Measurements from ENCODE around the gene ST3GAL3.

The ST3GAL3 gene

DNA sequence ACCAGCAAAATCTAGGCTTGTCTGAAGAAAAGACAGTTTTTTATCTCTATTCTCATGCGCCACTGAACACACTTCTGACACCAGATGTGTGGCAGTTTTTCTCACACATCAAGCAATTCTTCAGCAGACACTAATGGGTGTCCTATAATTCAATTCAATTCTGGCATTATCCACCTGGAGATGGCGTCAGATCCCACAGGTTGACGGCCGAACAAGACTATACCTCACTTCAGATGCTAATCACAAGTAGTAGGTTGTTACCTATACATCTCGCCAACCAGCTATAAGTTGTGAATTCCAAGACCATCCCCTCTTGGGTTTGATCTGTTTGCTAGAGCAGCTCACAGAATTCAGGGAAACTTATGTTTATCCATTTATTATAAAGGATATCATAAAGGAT is 136.3 kb downstream of the ST3GAL3 start:
- no peaks in the 10 kb centered on the region for H3K27me3 ChIP-seq (replicated peaks; ENCODE audit: control insufficient read depth, insufficient read depth, low read length)
- TF ChIP-seq, protein P1, sequence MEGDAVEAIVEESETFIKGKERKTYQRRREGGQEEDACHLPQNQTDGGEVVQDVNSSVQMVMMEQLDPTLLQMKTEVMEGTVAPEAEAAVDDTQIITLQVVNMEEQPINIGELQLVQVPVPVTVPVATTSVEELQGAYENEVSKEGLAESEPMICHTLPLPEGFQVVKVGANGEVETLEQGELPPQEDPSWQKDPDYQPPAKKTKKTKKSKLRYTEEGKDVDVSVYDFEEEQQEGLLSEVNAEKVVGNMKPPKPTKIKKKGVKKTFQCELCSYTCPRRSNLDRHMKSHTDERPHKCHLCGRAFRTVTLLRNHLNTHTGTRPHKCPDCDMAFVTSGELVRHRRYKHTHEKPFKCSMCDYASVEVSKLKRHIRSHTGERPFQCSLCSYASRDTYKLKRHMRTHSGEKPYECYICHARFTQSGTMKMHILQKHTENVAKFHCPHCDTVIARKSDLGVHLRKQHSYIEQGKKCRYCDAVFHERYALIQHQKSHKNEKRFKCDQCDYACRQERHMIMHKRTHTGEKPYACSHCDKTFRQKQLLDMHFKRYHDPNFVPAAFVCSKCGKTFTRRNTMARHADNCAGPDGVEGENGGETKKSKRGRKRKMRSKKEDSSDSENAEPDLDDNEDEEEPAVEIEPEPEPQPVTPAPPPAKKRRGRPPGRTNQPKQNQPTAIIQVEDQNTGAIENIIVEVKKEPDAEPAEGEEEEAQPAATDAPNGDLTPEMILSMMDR (IDR thresholded peaks at IDR 0.05; ENCODE audit: insufficient read depth, low read length, poor library complexity, severe bottlenecking) = no peak
- H3K36me3 ChIP-seq (ENCODE audit: control insufficient read depth, insufficient read depth, low read length) = no peaks in the 10 kb centered on the region; the same call in none of the 2 replicates
- no peak for DNase-seq (ENCODE audit: extremely low read depth, insufficient read length)
- no peak overlapping the region for H3K4me3 ChIP-seq (replicated peaks; ENCODE audit: low read depth, low read length)

DNA sequence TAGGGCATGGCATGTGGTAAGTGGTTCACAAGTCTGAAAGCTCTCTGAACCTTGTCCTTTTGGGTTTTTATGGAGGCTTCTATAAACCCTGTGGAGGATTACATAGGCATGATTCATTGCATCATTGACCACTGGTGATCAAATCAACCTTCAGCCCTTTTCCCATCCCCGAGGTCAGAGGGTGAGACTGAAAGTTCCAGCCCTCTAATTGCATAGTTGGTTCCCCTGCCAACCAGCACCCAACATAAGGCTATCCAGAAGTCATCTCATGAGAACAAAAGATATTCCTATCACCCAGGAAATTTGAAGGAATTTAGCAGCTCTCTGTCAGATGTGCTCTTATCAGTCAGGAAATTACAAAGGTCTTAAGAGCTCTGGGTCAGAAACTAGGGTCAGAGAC is 136.8 kb downstream of the ST3GAL3 start:
- Histone ChIP-seq H3K27me3 (replicated peaks; ENCODE audit: control insufficient read depth, insufficient read depth, low read length) (no peaks in the 10 kb centered on the region), H3K4me3 (replicated peaks; ENCODE audit: low read depth, low read length) (no peak overlapping the region), H3K36me3 (ENCODE audit: control insufficient read depth, insufficient read depth, low read length) (no peaks in the 10 kb centered on the region; the same call in none of the 2 replicates)
- no peak for DNase-seq (ENCODE audit: extremely low read depth, insufficient read length)
- TF ChIP-seq, protein P1 (IDR thresholded peaks at IDR 0.05; ENCODE audit: insufficient read depth, low read length, poor library complexity, severe bottlenecking) = no peak

DNA sequence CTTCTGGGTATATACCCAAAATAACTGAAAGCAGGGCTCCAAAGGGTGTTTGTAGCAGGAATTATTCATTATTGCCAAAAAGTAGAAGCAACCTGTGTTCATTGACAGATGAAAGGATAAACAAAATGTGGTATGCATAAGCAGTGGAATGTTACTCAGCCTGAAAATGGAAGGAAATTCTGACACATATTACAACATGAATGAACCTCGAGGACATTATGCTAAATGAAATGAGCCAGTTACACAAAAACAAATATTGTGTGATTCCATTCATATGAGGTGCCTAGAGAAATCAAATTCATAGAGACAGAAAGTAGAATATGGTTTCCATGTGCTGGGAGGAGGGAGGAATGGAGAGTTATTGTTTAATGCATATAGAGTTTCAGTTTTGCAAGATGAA is 140.0 kb downstream of the ST3GAL3 start:
- Histone ChIP-seq H3K36me3 (ENCODE audit: control insufficient read depth, insufficient read depth, low read length) (no peaks in the 10 kb centered on the region), H3K27me3 (replicated peaks; ENCODE audit: control insufficient read depth, insufficient read depth, low read length) (no peaks in the 10 kb centered on the region), H3K4me3 (replicated peaks; ENCODE audit: low read depth, low read length) (no peak overlapping the region)
- DNase-seq (ENCODE audit: extremely low read depth, insufficient read length) = no peak
- TF ChIP-seq, protein P1 (IDR thresholded peaks at IDR 0.05; ENCODE audit: insufficient read depth, low read length, poor library complexity, severe bottlenecking) = no peak

DNA sequence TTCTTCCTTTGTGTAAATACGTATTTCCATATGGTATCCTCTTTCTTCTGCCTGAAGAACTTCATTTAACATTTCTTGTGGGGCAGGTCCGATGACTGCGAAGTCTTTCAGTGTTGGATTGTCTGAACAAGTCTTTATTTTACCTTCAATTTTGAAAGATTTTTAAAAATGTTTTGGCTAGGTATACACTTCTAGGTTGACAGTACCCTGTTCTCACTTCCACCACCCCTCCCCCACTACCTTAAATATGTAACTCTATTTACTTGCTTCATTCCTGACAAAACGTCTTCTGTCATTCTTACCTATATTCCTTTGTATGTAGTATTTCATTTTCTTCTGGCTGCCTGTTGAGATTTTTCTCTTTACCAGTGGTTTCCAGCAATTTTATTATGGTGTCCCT is 140.5 kb downstream of the ST3GAL3 start:
- no peaks in the 10 kb centered on the region for H3K36me3 ChIP-seq (ENCODE audit: control insufficient read depth, insufficient read depth, low read length)
- TF ChIP-seq, protein P1 (IDR thresholded peaks at IDR 0.05; ENCODE audit: insufficient read depth, low read length, poor library complexity, severe bottlenecking) = no peak
- no peaks in the 10 kb centered on the region for H3K27me3 ChIP-seq (replicated peaks; ENCODE audit: control insufficient read depth, insufficient read depth, low read length)
- H3K4me3 ChIP-seq (replicated peaks; ENCODE audit: low read depth, low read length) = no peak overlapping the region
- no peak for DNase-seq (ENCODE audit: extremely low read depth, insufficient read length)

DNA sequence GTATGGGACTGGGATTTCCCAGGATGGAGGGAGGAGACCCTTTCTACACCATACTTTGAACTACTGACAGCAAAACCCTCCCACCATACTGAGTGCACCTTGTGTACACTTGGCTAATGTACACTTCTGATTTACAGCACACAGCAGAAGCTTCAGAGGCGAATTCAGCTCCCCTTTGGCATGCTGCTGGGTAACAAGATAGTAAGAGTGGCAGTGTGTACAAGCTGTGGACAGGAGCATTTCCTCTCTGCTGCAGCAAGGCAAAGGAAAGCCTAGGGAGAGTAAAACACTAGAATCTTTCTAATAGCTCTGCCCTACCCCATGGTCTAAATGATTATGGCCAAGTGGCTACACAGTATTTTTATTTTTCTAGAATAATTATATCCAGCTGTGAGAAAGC is 142.3 kb downstream of the ST3GAL3 start:
- Histone ChIP-seq H3K36me3 (ENCODE audit: control insufficient read depth, insufficient read depth, low read length) (no peaks in the 10 kb centered on the region; the same call in 1 of the 2 replicates), H3K27me3 (replicated peaks; ENCODE audit: control insufficient read depth, insufficient read depth, low read length) (no peaks in the 10 kb centered on the region), H3K4me3 (replicated peaks; ENCODE audit: low read depth, low read length) (no peak overlapping the region)
- no peak for DNase-seq (ENCODE audit: extremely low read depth, insufficient read length)
- TF ChIP-seq, protein P1 (IDR thresholded peaks at IDR 0.05; ENCODE audit: insufficient read depth, low read length, poor library complexity, severe bottlenecking) = no peak

DNA sequence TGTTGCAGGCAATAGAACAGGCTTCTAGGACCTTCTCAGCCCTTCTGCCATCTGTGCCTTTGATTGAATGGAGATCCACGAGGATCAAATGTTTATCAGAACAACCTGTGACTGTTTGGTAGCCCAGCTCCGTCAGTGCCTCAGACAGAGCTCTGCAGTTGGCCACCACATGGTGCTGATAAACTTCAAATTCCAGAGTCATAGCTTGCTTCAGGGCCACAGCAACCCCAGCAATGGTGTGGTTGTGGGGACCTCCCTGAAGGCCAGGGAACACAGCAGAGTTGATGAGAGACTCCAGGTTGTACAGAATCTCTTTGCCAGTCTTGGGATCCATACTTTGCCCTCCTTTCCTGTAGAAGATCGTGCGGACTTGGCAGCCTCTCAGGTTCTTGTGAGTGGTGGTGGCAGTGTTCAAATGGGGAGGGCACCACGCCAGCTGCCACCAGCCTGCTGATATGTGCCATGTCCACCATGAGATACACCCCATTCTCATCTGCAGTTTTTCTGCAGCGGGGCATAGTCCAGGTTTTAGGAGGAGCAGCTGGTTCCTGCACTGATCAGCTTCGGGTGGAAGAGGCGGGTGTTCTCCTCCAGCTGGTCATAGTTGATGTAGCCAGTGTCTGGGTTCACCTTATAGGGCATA is 143.4 kb downstream of the ST3GAL3 start:
- Histone ChIP-seq H3K27me3 (replicated peaks; ENCODE audit: control insufficient read depth, insufficient read depth, low read length) (no peaks in the 10 kb centered on the region), H3K4me3 (replicated peaks; ENCODE audit: low read depth, low read length) (no peak overlapping the region), H3K36me3 (ENCODE audit: control insufficient read depth, insufficient read depth, low read length) (no peaks in the 10 kb centered on the region; the same call in 1 of the 2 replicates)
- no peak for DNase-seq (ENCODE audit: extremely low read depth, insufficient read length)
- TF ChIP-seq, protein P1 (IDR thresholded peaks at IDR 0.05; ENCODE audit: insufficient read depth, low read length, poor library complexity, severe bottlenecking) = no peak

All from GM06990 (cell line).